Heart left ventricle (tissue), 16 donors: ENCODE data around the gene NUMB. TPM values are rescaled to one million over a fixed set of nuclear protein-coding genes. Genes with fewer than 3 reads are reported as not detected.
A peak's percentile ranks its signal among the peaks of the same experiment; 100 is the strongest.

ENCODE experiments used
- ATAC-seq, 4 donors: fragments of 200-7000 bp; cut with Tn5 transposase; one replicate each; pipeline ENCODE4 v1.9.1; 2020 to 2022; ENCODE audit warnings: moderate library complexity in 4 of 4, mild to moderate bottlenecking in 3 of 4, moderate number of reproducible peaks in 1 of 4
- DNase-seq, 5 donors: peaks; one replicate each; pipeline ENCODE4 v3.0.0-alpha.2; 2020
- H3K27ac ChIP-seq, 12 donors: fragments of 200-600 bp; sonication (generic) in 4 of 12; one replicate each; pipeline versions ENCODE4 v1.5.0 to v1.8.0; 2016 to 2022; ENCODE audit warnings: mild to moderate bottlenecking in 2 of 12
- H3K27me3 ChIP-seq, 9 donors: fragments of 200-600 bp; sonication (generic) in 2 of 9; one replicate each; pipeline versions ENCODE4 v1.5.1 to v1.8.0; 2016 to 2022; ENCODE audit warnings: mild to moderate bottlenecking in 3 of 9
- H3K36me3 ChIP-seq, 9 donors: fragments of 200-600 bp; sonication (generic) in 2 of 9; one replicate each; pipeline versions ENCODE4 v1.5.0 to v1.8.0; 2018 to 2022; ENCODE audit warnings: mild to moderate bottlenecking in 2 of 9
- H3K4me1 ChIP-seq, 12 donors: fragments of 200-600 bp; sonication (generic) in 4 of 12; one replicate each; pipeline versions ENCODE4 v1.5.0 to v1.8.0; 2016 to 2022; ENCODE audit warnings: mild to moderate bottlenecking in 3 of 12
- H3K4me3 ChIP-seq, 12 donors: fragments of 200-600 bp; sonication (generic) in 4 of 12; one replicate each; pipeline versions ENCODE4 v1.5.0 to v1.8.0; 2017 to 2022; ENCODE audit warnings: mild to moderate bottlenecking in 9 of 12, moderate library complexity in 4 of 12
- H3K9me3 ChIP-seq, 12 donors: fragments of 200-600 bp; sonication (generic) in 4 of 12; one replicate each; pipeline versions ENCODE4 v1.5.0 to v1.8.0; 2016 to 2022; ENCODE audit warnings: mild to moderate bottlenecking in 1 of 12
- POLR2A ChIP-seq, 2 donors: fragments of 450-650 bp; IDR thresholded peaks; one replicate each; pipeline ENCODE4 v1.6.1; 2017; ENCODE audit warnings: antibody characterized with exemption in 2 of 2, mild to moderate bottlenecking in 2 of 2, moderate library complexity in 2 of 2
- WGBS, 4 donors: extraction: QIAGEN DNeasy Blood & Tissue Kit in 2 of 4; methylation state at CpG; one replicate each; pipeline versions ENCODE4 v1.1.5 to v1.1.7; 2013 to 2018; 5-methylcytosine and 5-hydroxymethylcytosine counted together
- intact Hi-C, 10 donors: fragments of 100-400 bp; cut with DNase I; formaldehyde crosslinking; loops; one replicate each; pipeline versions ENCODE4 v1.11.1 to v1.14.2; 2022
- polyA plus RNA-seq, 2 donors: library from polyadenylated mRNA; stranded (reverse); fragments of 200-250 nt; gene quantifications; one replicate each; pipeline ENCODE4 v1.2.3, GENCODE V29; 2013
- total RNA-seq, 9 donors: library from RNA; depleted of rRNA in 2 of 9; stranded (reverse); fragments of >200 nt in 2 of 9; fragmentation: NEBNext Ultra II Directional in 3 of 9; extraction: Animal tissue kit (Norgen Biotek cat#: 25700) in 3 of 9; gene quantifications; one replicate each; pipeline versions ENCODE4 v1.1.0 to v1.2.4, GENCODE V29; 2016 to 2023
- TF ChIP-seq, protein P1 (sequence below), 12 donors: fragments of 200-600 bp; sonication (generic) in 4 of 12; IDR thresholded peaks; one replicate each; pipeline versions ENCODE4 v1.5.0 to v1.8.0; 2018 to 2022; ENCODE audit warnings: antibody characterized with exemption in 12 of 12, mild to moderate bottlenecking in 5 of 12
- donor health status: ischemic (EF 13 %, LVEDD 7.1; RV severe dilation, severe dysfunction).
- donor health status: healthy with polysubstance abuse.
- donor health status: DM: no; HTN: yes; CAD: no.
- donor health status: DM: no; HTN: no; CAD: no.
- donor health status: ischemic (EF 25% LVEDD 6.9; RV normal size, moderate dysfunction).
- donor health status: ischemic (EF 25% LVEDD 5.7; RV mildly dilated, moderate dysfunction).
- donor health status: healthy.
- donor health status: DM: yes; HTN: yes; CAD: no.
- donor health status: ischemic (EF 35%, LVEDD 5.7; RV mildly dilated, moderate dysfunction).
- donor health status: nonischemic (EF 11% LVEDD 7.7; RV severe dilation, severe dysfunction).
- donor health status: DM: yes; HTN: yes; CAD: no.
- donor health status: PGD.
- donor health status: ischemic (EF 29% LVEDD 5.4; RV normal size, mild dysfunction).
- donor health status: nonischemic (EF 23%, LVEDD 6.1; RV moderate dilation, normal function).

The NUMB gene
- total and polyA plus RNA-seq, 11 donors, result 18.2 to 59.1 (median 34.9) TPM

DNA sequence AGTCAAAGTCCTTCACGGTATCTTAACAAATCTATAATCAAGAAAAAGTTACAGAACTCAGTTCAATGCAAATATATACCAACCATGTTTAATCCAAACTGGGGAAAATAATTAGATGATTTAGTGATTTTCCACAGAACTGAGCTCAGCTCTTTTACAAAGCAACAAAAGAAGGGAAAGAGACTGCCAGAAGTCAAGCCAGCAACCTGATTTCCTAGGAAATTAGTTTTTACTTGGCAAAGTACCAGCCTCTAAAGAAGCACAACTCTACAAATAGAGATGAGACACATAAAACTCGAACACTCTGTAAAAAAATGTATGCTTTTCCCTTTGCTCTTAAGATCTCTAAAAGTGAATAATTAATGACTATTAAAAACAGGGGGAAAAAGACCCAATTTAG lies 19.4 kb downstream of the NUMB start:
- no peaks in the 10 kb centered on the region for H3K9me3 ChIP-seq
- peaks cover 0 to 19% (median 7%) of the 10 kb centered on the region in 12 donors for H3K4me1 ChIP-seq
- no peaks in the 10 kb centered on the region for H3K27me3 ChIP-seq
- ATAC-seq (no peak), DNase-seq (no peak)
- TF ChIP-seq, protein P1, sequence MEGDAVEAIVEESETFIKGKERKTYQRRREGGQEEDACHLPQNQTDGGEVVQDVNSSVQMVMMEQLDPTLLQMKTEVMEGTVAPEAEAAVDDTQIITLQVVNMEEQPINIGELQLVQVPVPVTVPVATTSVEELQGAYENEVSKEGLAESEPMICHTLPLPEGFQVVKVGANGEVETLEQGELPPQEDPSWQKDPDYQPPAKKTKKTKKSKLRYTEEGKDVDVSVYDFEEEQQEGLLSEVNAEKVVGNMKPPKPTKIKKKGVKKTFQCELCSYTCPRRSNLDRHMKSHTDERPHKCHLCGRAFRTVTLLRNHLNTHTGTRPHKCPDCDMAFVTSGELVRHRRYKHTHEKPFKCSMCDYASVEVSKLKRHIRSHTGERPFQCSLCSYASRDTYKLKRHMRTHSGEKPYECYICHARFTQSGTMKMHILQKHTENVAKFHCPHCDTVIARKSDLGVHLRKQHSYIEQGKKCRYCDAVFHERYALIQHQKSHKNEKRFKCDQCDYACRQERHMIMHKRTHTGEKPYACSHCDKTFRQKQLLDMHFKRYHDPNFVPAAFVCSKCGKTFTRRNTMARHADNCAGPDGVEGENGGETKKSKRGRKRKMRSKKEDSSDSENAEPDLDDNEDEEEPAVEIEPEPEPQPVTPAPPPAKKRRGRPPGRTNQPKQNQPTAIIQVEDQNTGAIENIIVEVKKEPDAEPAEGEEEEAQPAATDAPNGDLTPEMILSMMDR (IDR thresholded peaks at IDR 0.05), result no peak
- TF ChIP-seq POLR2A (IDR thresholded peaks at IDR 0.05), result no peak
- WGBS, 4 donors, result 75 to 79% (median 78%) methylated on average over 2 of the region's 2 CpGs
- H3K36me3 ChIP-seq, result no peaks in the 10 kb centered on the region
- intact Hi-C loops, result no loop called here
- H3K4me3 ChIP-seq, result no peak overlapping the region
- no peak overlapping the region for H3K27ac ChIP-seq

DNA sequence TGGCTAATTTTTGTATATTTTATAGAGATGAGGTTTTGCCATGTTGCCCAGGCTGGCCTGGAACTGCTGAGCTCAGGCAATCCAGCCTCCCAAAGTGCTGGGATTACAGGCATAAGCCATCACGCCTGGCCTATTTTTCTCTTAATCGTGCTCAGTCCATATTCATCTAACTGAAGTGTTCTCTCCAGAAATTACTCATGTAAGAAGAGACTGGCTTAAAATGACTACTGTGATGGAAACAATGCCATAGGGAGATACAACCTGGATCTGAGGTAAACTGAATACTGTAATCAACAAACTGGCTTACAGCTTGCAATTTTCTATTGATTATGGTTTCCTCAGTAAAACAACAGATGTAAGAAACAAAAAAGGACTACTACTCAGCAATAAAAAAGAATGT lies 21.1 kb downstream of the NUMB start:
- Histone ChIP-seq H3K9me3 (no peaks in the 10 kb centered on the region), H3K27me3 (no peaks in the 10 kb centered on the region), H3K4me3 (no peak overlapping the region), H3K4me1 (peaks cover 0 to 19% (median 7%) of the 10 kb centered on the region in 12 donors), H3K36me3 (no peaks in the 10 kb centered on the region), H3K27ac (no peak overlapping the region)
- no peak for ATAC-seq
- intact Hi-C loops, result no loop called here
- TF ChIP-seq POLR2A (IDR thresholded peaks at IDR 0.05), result no peak
- TF ChIP-seq, protein P1 (IDR thresholded peaks at IDR 0.05), result no peak
- WGBS, 4 donors, result 96 to 100% (median 99%) methylated on average over 2 of the region's 2 CpGs
- no peak for DNase-seq

GRCh38 chr14:73432124-73432523 lies 26.2 kb downstream of the NUMB start:
- H3K9me3 ChIP-seq, result no peaks in the 10 kb centered on the region
- peaks cover 0 to 18% (median 14%) of the 10 kb centered on the region in 12 donors for H3K4me1 ChIP-seq
- no peak for DNase-seq
- ATAC-seq, result no peak
- no peak overlapping the region for H3K27ac ChIP-seq
- H3K4me3 ChIP-seq, result no peak overlapping the region
- H3K36me3 ChIP-seq, result no peaks in the 10 kb centered on the region
- TF ChIP-seq, protein P1 (IDR thresholded peaks at IDR 0.05), result no peak
- no peak for TF ChIP-seq POLR2A (IDR thresholded peaks at IDR 0.05)
- intact Hi-C loops, result no loop called here
- WGBS, 4 donors, result 90 to 97% (median 93%) methylated on average over 3 of the region's 3 CpGs
- H3K27me3 ChIP-seq, result no peaks in the 10 kb centered on the region

- WGBS, 4 donors, result 58 to 65% (median 59%) methylated on average over 5 of the region's 5 CpGs
- no peak for TF ChIP-seq POLR2A (IDR thresholded peaks at IDR 0.05)
- TF ChIP-seq, protein P1 (IDR thresholded peaks at IDR 0.05), result no peak
- Histone ChIP-seq H3K27me3 (no peaks in the 10 kb centered on the region), H3K9me3 (no peaks in the 10 kb centered on the region), H3K4me3 (no peak overlapping the region), H3K36me3 (no peaks in the 10 kb centered on the region), H3K27ac (peak overlapping the region in 11 of 12 donors; percentile 2 to 82 (median 47)), H3K4me1 (peaks cover 0 to 54% (median 32%) of the 10 kb centered on the region in 12 donors)
- ATAC-seq (peak in 1 of 4 donors; percentile 19), DNase-seq (no peak)
- intact Hi-C loops, result loop anchor here in 1 of 10 donors (5.0 kb wide), 1 partner anchor 34 kb away; no protein-coding TSS in a partner anchor
Measured at GRCh38 chr14:73428353-73428824, 30.0 kb downstream of the NUMB start.
